Prostate gland (tissue), 2 donors: ENCODE results near the gene SSBP3.

ENCODE experiments used
- POLR2A ChIP-seq: fragments of 450-650 bp; IDR thresholded peaks from one replicate; pipeline ENCODE4 v1.6.1; 2016; ENCODE audit warnings: antibody characterized with exemption, mild to moderate bottlenecking
- TF ChIP-seq, protein P1 (sequence below), 4 experiments: fragments of 200-600 bp in 2 of 4; fragments of 450-650 bp in 2 of 4; sonication (generic) in 2 of 4; IDR thresholded peaks; 1 replicate in 3 of 4; 2 replicates in 1 of 4; pipeline ENCODE4 v1.5.1; 2016 to 2019; ENCODE audit warnings: antibody characterized with exemption in 4 of 4, mild to moderate bottlenecking in 2 of 4, moderate library complexity in 2 of 4

DNA sequence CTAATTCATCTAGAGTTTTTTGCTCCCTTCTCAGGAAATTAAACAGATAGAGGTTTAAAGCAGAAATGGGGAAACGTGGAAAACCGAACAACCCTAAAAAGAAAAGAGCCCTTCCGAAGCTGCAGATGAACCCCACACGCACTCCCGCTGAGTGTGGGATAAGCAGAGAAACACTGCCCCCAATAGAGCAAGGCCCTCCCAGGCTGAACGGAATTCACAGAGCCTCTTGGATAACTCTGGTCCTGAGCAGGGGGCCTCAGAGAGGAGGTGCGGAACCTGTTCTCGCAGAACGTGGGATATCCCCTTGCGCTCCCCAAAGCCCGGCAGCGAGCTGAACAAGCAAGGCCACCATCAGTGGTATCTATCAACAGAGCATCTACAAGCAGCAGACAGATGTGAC lies 44.9 kb downstream of the SSBP3 start:
- TF ChIP-seq, protein P1, sequence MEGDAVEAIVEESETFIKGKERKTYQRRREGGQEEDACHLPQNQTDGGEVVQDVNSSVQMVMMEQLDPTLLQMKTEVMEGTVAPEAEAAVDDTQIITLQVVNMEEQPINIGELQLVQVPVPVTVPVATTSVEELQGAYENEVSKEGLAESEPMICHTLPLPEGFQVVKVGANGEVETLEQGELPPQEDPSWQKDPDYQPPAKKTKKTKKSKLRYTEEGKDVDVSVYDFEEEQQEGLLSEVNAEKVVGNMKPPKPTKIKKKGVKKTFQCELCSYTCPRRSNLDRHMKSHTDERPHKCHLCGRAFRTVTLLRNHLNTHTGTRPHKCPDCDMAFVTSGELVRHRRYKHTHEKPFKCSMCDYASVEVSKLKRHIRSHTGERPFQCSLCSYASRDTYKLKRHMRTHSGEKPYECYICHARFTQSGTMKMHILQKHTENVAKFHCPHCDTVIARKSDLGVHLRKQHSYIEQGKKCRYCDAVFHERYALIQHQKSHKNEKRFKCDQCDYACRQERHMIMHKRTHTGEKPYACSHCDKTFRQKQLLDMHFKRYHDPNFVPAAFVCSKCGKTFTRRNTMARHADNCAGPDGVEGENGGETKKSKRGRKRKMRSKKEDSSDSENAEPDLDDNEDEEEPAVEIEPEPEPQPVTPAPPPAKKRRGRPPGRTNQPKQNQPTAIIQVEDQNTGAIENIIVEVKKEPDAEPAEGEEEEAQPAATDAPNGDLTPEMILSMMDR (IDR thresholded peaks at IDR 0.05) = no peak
- no peak for TF ChIP-seq POLR2A
